HepG2 (cell line): ENCODE measurements around the gene SOST. TPM values are rescaled to one million over a fixed set of nuclear protein-coding genes. Genes with fewer than 3 reads are reported as not detected.
A peak's percentile ranks its signal among the peaks of the same experiment; 100 is the strongest.

Source experiments
- CSRNP1 ChIP-seq: sonication (generic); formaldehyde crosslinking; IDR thresholded peaks from 2 replicates; pipeline ENCODE4 v1.8.1; 2023; ENCODE audit warnings: mild to moderate bottlenecking, missing genetic modification reagents
- ELF3 ChIP-seq: IDR thresholded peaks from 2 replicates; pipeline ENCODE4 v1.6.1; 2016; ENCODE audit warnings: missing genetic modification reagents, missing compliant biosample characterization
- HNRNPUL1 ChIP-seq: fragments of 200-400 bp; formaldehyde crosslinking; IDR thresholded peaks from 2 replicates; pipeline ENCODE4 v1.6.1; 2017; ENCODE audit warnings: low read depth, mild to moderate bottlenecking, low read length, moderate library complexity
- KLF16 ChIP-seq, 2 experiments: sonication (generic) in 1 of 2; formaldehyde crosslinking in 1 of 2; IDR thresholded peaks; 2 replicates each; pipeline versions ENCODE4 v1.6.1 to v1.8.0; 2016 to 2023; ENCODE audit warnings: missing genetic modification reagents in 2 of 2, missing compliant biosample characterization in 1 of 2
- LRRFIP1 ChIP-seq: sonication (generic); formaldehyde crosslinking; conservative IDR thresholded peaks from 2 replicates; pipeline ENCODE4 v1.4.0; 2020; ENCODE audit warnings: missing genetic modification reagents
- MED13 ChIP-seq: sonication (generic); formaldehyde crosslinking; IDR thresholded peaks from 2 replicates; pipeline ENCODE4 v1.5.0; 2020; ENCODE audit warnings: missing genetic modification reagents
- MTERF4 ChIP-seq: sonication (generic); formaldehyde crosslinking; IDR thresholded peaks from 2 replicates; pipeline ENCODE4 v1.8.0; 2023; ENCODE audit warnings: mild to moderate bottlenecking, missing genetic modification reagents
- NFAT5 ChIP-seq: sonication (generic); formaldehyde crosslinking; IDR thresholded peaks from 2 replicates; pipeline ENCODE4 v1.4.0; 2020; ENCODE audit warnings: missing genetic modification reagents
- RAD21 ChIP-seq: fragments of 450-650 bp; formaldehyde crosslinking; IDR thresholded peaks from 2 replicates; pipeline ENCODE4 v1.5.0; 2020; ENCODE audit warnings: mild to moderate bottlenecking
- RBM22 ChIP-seq: fragments of 200-400 bp; formaldehyde crosslinking; optimal IDR thresholded peaks from 2 replicates; pipeline ENCODE3; 2017; ENCODE audit warnings: mild to moderate bottlenecking, low read length, moderate library complexity
- RCOR2 ChIP-seq: IDR thresholded peaks from 2 replicates; pipeline ENCODE4 v1.6.1; 2016; ENCODE audit warnings: missing biosample characterization, missing genetic modification reagents
- RFX5 ChIP-seq: IDR thresholded peaks from 2 replicates; pipeline ENCODE4 v1.6.1; 2011; ENCODE audit warnings: low read depth, low read length, improper control_type of control experiment
- ZBTB43 ChIP-seq: sonication (generic); formaldehyde crosslinking; conservative IDR thresholded peaks from 2 replicates; pipeline ENCODE4 v1.4.0; 2020; ENCODE audit warnings: missing genetic modification reagents
- ZNF33A ChIP-seq: sonication (generic); formaldehyde crosslinking; IDR thresholded peaks from 2 replicates; pipeline ENCODE4 v1.5.1; 2020; ENCODE audit warnings: missing genetic modification reagents, mild to moderate bottlenecking, moderate library complexity, borderline replicate concordance
- ZNF589 ChIP-seq: sonication (generic); formaldehyde crosslinking; conservative IDR thresholded peaks from 2 replicates; pipeline ENCODE4 v1.8.0; 2022; ENCODE audit warnings: mild to moderate bottlenecking, moderate library complexity, missing genetic modification reagents
- ZNF614 ChIP-seq: IDR thresholded peaks from 2 replicates; pipeline ENCODE4 v1.6.1; 2018; ENCODE audit warnings: missing biosample characterization, missing genetic modification reagents, inconsistent platforms, borderline replicate concordance
- ZNF841 ChIP-seq: sonication (generic); formaldehyde crosslinking; IDR thresholded peaks from 2 replicates; pipeline ENCODE4 v1.8.1; 2023; ENCODE audit warnings: missing genetic modification reagents, borderline replicate concordance
- ZNF850 ChIP-seq: sonication (generic); formaldehyde crosslinking; conservative IDR thresholded peaks from 2 replicates; pipeline ENCODE4 v1.9.0; 2021; ENCODE audit warnings: mild to moderate bottlenecking, missing genetic modification reagents
- ZSCAN25 ChIP-seq: sonication (generic); formaldehyde crosslinking; IDR thresholded peaks from 2 replicates; pipeline ENCODE4 v1.8.0; 2022; ENCODE audit warnings: mild to moderate bottlenecking, missing genetic modification reagents
- polyA plus RNA-seq, 8 experiments: library from polyadenylated mRNA; depleted of rRNA in 3 of 8; stranded (reverse) in 7 of 8; unstranded in 1 of 8; fragments of >200 nt; fragmentation: Illumina TruSeq in 4 of 8; extraction: Trizol in 4 of 8; gene quantifications; 2 replicates each; pipeline versions ENCODE4 v1.2.1 to v1.2.3, GENCODE V29; 2011 to 2016; ENCODE audit warnings: low read depth in 4 of 8, missing spikeins in 1 of 8, mixed read lengths in 1 of 8; ENCODE audit not compliant: insufficient read depth in 1 of 8
- total RNA-seq, 5 experiments: library from RNA; depleted of rRNA; stranded (reverse); fragments of >200 nt; fragmentation: Illumina TruSeq; extraction: Trizol; gene quantifications; 2 replicates each; pipeline ENCODE4 v1.2.3, GENCODE V29; 2016; ENCODE audit warnings: low read depth in 1 of 5

SOST gene
- total and polyA plus RNA-seq, 2 of the 13 experiments (the other 11 are each of a cell fraction or from before 2014, with no cell fraction given): not detected

GRCh38 chr17:43755389-43755875 lies 3.2 kb downstream of the SOST start (continued):
- TF ChIP-seq ZNF850 (no peak), RCOR2 (CRISPR knock-in tag) (no peak), NFAT5 (no peak), ZSCAN25 (CRISPR knock-in tag) (no peak), ZNF841 (CRISPR knock-in tag) (no peak), ZNF614 (CRISPR knock-in tag) (no peak), MTERF4 (CRISPR knock-in tag) (no peak), MED13 (CRISPR knock-in tag) (no peak), LRRFIP1 (CRISPR knock-in tag) (no peak), RAD21 (no peak), RBM22 (no peak), KLF16 (CRISPR knock-in tag; IDR thresholded peaks at IDR 0.05) (0 out of 4 replicates have a peak, but pooled peaks of 1 of the 2 experiments have one; percentile 24), ELF3 (CRISPR knock-in tag) (no peak), ZNF33A (CRISPR knock-in tag) (no peak), CSRNP1 (CRISPR knock-in tag) (peak; percentile 74; the same call in 1 of the 2 replicates), HNRNPUL1 (no peak), ZBTB43 (CRISPR knock-in tag) (0 out of 2 replicates have a peak, but pooled peaks have one; percentile 22), ZNF589 (CRISPR knock-in tag) (no peak), RFX5 (no peak)
